HUES6 (cell line): ENCODE measurements around the gene HERC6.
"Not testable (repeated sequence)": the region's sequence is repeated elsewhere in the genome, so short reads cannot be mapped to it uniquely, and the experiment has no call there.

Experiments used
- H3K27ac ChIP-seq: 2 replicates; pipeline ENCODE4 v1.7.0; 2013; ENCODE audit warnings: low read depth, mild to moderate bottlenecking, low read length, inconsistent platforms
- H3K27me3 ChIP-seq: 2 replicates; pipeline ENCODE4 v1.6.1; 2013; ENCODE audit warnings: low read length; ENCODE audit not compliant: control insufficient read depth, insufficient read depth
- H3K36me3 ChIP-seq: 2 replicates; pipeline ENCODE4 v1.6.1; 2013; ENCODE audit warnings: low read length; ENCODE audit not compliant: control insufficient read depth, insufficient read depth
- H3K4me1 ChIP-seq: 2 replicates; pipeline ENCODE4 v1.6.1; 2013; ENCODE audit warnings: low read length; ENCODE audit not compliant: control insufficient read depth, insufficient read depth
- H3K4me3 ChIP-seq: 2 replicates; pipeline ENCODE4 v1.5.1; 2013; ENCODE audit warnings: low read depth, low read length
- H3K9ac ChIP-seq: one replicate; pipeline ENCODE4 v1.6.1; 2013; ENCODE audit warnings: mild to moderate bottlenecking, low read length
- H3K9me3 ChIP-seq: 2 replicates; pipeline ENCODE4 v1.6.1; 2013; ENCODE audit warnings: low read depth, low read length; ENCODE audit not compliant: control insufficient read depth, insufficient read depth

HERC6 gene

GRCh38 chr4:88378691-88379559 is at the start of gene HERC6:
Gene HERC6, plus strand, starts transcription at chr4:88378852. Its CDS starts 70 bp downstream, at chr4:88378922.
- H3K4me3 ChIP-seq, result peak within 1 kb of the TSS; percentile 81
- peaks cover 13% of the 10 kb centered on the region for H3K27me3 ChIP-seq
- peaks cover 4% of the 10 kb centered on the region; the same call in 1 of the 2 replicates for H3K4me1 ChIP-seq
- H3K9ac ChIP-seq, result peak within 1 kb of the TSS; percentile 64
- H3K36me3 ChIP-seq, result no peaks in the 10 kb centered on the region
- peak within 1 kb of the TSS; percentile 32; the same call in 1 of the 2 replicates for H3K27ac ChIP-seq
- no peaks in the 10 kb centered on the region for H3K9me3 ChIP-seq

- Histone ChIP-seq H3K36me3 (no peaks in the 10 kb centered on the region), H3K27ac (no peak overlapping the region), H3K4me3 (no peak overlapping the region), H3K27me3 (no peaks in the 10 kb centered on the region), H3K4me1 (peaks cover 7% of the 10 kb centered on the region; the same call in 1 of the 2 replicates), H3K9me3 (no peaks in the 10 kb centered on the region; the same call in 1 of the 2 replicates), H3K9ac (no peak overlapping the region)
Observed at GRCh38 chr4:88333741-88334405, 44.8 kb upstream of the HERC6 start.

- Histone ChIP-seq H3K27me3 (no peaks in the 10 kb centered on the region), H3K36me3 (no peaks in the 10 kb centered on the region), H3K4me1 (peaks cover 7% of the 10 kb centered on the region; the same call in 1 of the 2 replicates), H3K9me3 (no peaks in the 10 kb centered on the region; the same call in 1 of the 2 replicates), H3K27ac (no peak overlapping the region), H3K9ac (no peak overlapping the region), H3K4me3 (no peak overlapping the region)
Observed at GRCh38 chr4:88335092-88335665, 43.5 kb upstream of the HERC6 start.

- Histone ChIP-seq H3K27me3 (no peaks in the 10 kb centered on the region), H3K36me3 (no peaks in the 10 kb centered on the region), H3K9ac (no peak overlapping the region), H3K9me3 (peaks cover 13% of the 10 kb centered on the region; the same call in 1 of the 2 replicates), H3K4me3 (no peak overlapping the region), H3K4me1 (no peaks in the 10 kb centered on the region), H3K27ac (no peak overlapping the region)
Observed at GRCh38 chr4:88341227-88342192, 37.1 kb upstream of the HERC6 start.

GRCh38 chr4:88346902-88347301 is 31.8 kb upstream of the HERC6 start:
- H3K27me3 ChIP-seq, H3K9ac ChIP-seq, H3K36me3 ChIP-seq, H3K27ac ChIP-seq, H3K4me3 ChIP-seq, H3K4me1 ChIP-seq: not testable (repeated sequence)
- peaks cover 40% of the 10 kb centered on the region for H3K9me3 ChIP-seq

- H3K27ac ChIP-seq, H3K27me3 ChIP-seq, H3K9ac ChIP-seq, H3K4me1 ChIP-seq, H3K36me3 ChIP-seq: not testable (repeated sequence)
- H3K9me3 ChIP-seq, result peaks cover 53% of the 10 kb centered on the region
- H3K4me3 ChIP-seq, result peak overlapping the region; percentile 21; the same call in 1 of the 2 replicates
Observed at GRCh38 chr4:88348761-88349160, 29.9 kb upstream of the HERC6 start.

GRCh38 chr4:88350786-88351185 is 27.9 kb upstream of the HERC6 start:
- Histone ChIP-seq H3K9me3 (peaks cover 58% of the 10 kb centered on the region), H3K4me3 (no peak overlapping the region)

GRCh38 chr4:88352062-88352740 is 26.5 kb upstream of the HERC6 start:
- H3K36me3 ChIP-seq, result no peaks in the 10 kb centered on the region
- peaks cover 50% of the 10 kb centered on the region for H3K9me3 ChIP-seq
- no peak overlapping the region for H3K27ac ChIP-seq
- no peaks in the 10 kb centered on the region for H3K4me1 ChIP-seq
- H3K27me3 ChIP-seq, result no peaks in the 10 kb centered on the region
- H3K9ac ChIP-seq, result no peak overlapping the region
- H3K4me3 ChIP-seq, result no peak overlapping the region

More at GRCh38 chr4:88350786-88351185, 27.9 kb upstream of the HERC6 start:
- no peaks in the 10 kb centered on the region for H3K27me3 ChIP-seq
- no peak overlapping the region for H3K9ac ChIP-seq
- H3K36me3 ChIP-seq, result no peaks in the 10 kb centered on the region
- no peaks in the 10 kb centered on the region for H3K4me1 ChIP-seq
- H3K27ac ChIP-seq, result no peak overlapping the region

GRCh38 chr4:88353324-88353723 is 25.3 kb upstream of the HERC6 start:
- no peak overlapping the region for H3K9ac ChIP-seq
- H3K4me1 ChIP-seq, result no peaks in the 10 kb centered on the region
- no peaks in the 10 kb centered on the region for H3K27me3 ChIP-seq
- H3K9me3 ChIP-seq, result peaks cover 53% of the 10 kb centered on the region
- no peak overlapping the region for H3K4me3 ChIP-seq
- no peaks in the 10 kb centered on the region for H3K36me3 ChIP-seq
- no peak overlapping the region for H3K27ac ChIP-seq

- Histone ChIP-seq H3K4me1 (no peaks in the 10 kb centered on the region), H3K27me3 (no peaks in the 10 kb centered on the region), H3K36me3 (no peaks in the 10 kb centered on the region), H3K9me3 (peaks cover 45% of the 10 kb centered on the region), H3K4me3 (no peak overlapping the region), H3K9ac (no peak overlapping the region), H3K27ac (no peak overlapping the region)
Observed at GRCh38 chr4:88356771-88357170, 21.9 kb upstream of the HERC6 start.
